ENCODE data around the gene UNCX.

GRCh38 chr7:1193593-1194424 lies 38.9 kb upstream of the UNCX start:
- peak; percentile 60 for TF ChIP-seq CTCF (IDR thresholded peaks at IDR 0.05; ENCODE audit: insufficient read depth, low read length, poor library complexity, severe bottlenecking)
- TF ChIP-seq EZH2phosphoT487 (conservative IDR thresholded peaks at IDR 0.05; ENCODE audit: low read length) = no peak
